HEK293 (cell line): ENCODE results near the gene NHSL2.

Experiments
- CTCF ChIA-PET: fragments of 350-600 bp; formaldehyde crosslinking; extraction: SDS; loops from one replicate; lab custom pipeline; 2021; ENCODE audit warnings: antibody characterized with exemption; lab: Yijun Ruan, JAX
- POLR2A ChIA-PET: fragments of 300-600 bp; formaldehyde crosslinking; extraction: SDS; loops from one replicate; lab custom pipeline; 2020; ENCODE audit warnings: antibody characterized with exemption, inconsistent platforms; lab: Yijun Ruan, JAX
- H3K27ac ChIP-seq: fragments of 200-500 bp; sonication (Bioruptor generic); 2 replicates; pipeline ENCODE4 v1.5.1; 2014; ENCODE audit warnings: low read depth, low read length, control low read depth, inconsistent platforms; ENCODE audit errors: extremely low read depth
- H3K36me3 ChIP-seq, 2 experiments: fragments of 200-500 bp in 1 of 2; sonication (Bioruptor generic) in 1 of 2; 1 replicate in 1 of 2; 2 replicates in 1 of 2; pipeline ENCODE4 v1.5.1; 2014 to 2017; ENCODE audit warnings: inconsistent platforms in 2 of 2, low read length in 2 of 2; ENCODE audit not compliant: control insufficient read depth in 2 of 2, insufficient read depth in 1 of 2
- H3K4me1 ChIP-seq: fragments of 200-500 bp; sonication (Bioruptor generic); 2 replicates; pipeline ENCODE4 v1.5.1; 2014; ENCODE audit warnings: mild to moderate bottlenecking, low read length, inconsistent platforms; ENCODE audit not compliant: control insufficient read depth, insufficient read depth
- H3K4me3 ChIP-seq: 2 replicates; pipeline ENCODE4 v1.5.1; 2011; ENCODE audit warnings: low read depth, mild to moderate bottlenecking, control low read depth, low read length, moderate library complexity
- H3K9me3 ChIP-seq: fragments of 200-500 bp; sonication (Bioruptor generic); 2 replicates; pipeline ENCODE4 v1.5.1; 2014; ENCODE audit warnings: low read depth, low read length, inconsistent platforms; ENCODE audit not compliant: control insufficient read depth, insufficient read depth
- FEZF1 ChIP-seq: fragments of 450-650 bp; formaldehyde crosslinking; IDR thresholded peaks from 2 replicates; pipeline ENCODE4 v1.5.1; 2016; ENCODE audit warnings: missing biosample characterization, missing genetic modification characterization
- GLI4 ChIP-seq: fragments of 450-650 bp; formaldehyde crosslinking; IDR thresholded peaks from 2 replicates; pipeline ENCODE4 v1.5.1; 2016; ENCODE audit warnings: missing biosample characterization, missing genetic modification characterization
- SP7 ChIP-seq: fragments of 450-650 bp; formaldehyde crosslinking; IDR thresholded peaks from 2 replicates; pipeline ENCODE4 v1.5.1; 2016; ENCODE audit warnings: missing biosample characterization, missing genetic modification characterization
- ZBTB20 ChIP-seq: fragments of 450-650 bp; formaldehyde crosslinking; IDR thresholded peaks from 2 replicates; pipeline ENCODE4 v1.5.1; 2016; ENCODE audit warnings: missing biosample characterization, missing genetic modification characterization
- ZFP3 ChIP-seq: fragments of 450-650 bp; formaldehyde crosslinking; IDR thresholded peaks from 2 replicates; pipeline ENCODE4 v1.5.1; 2016; ENCODE audit warnings: low read depth, missing biosample characterization, missing genetic modification characterization
- ZIC2 ChIP-seq: fragments of 450-650 bp; formaldehyde crosslinking; IDR thresholded peaks from 2 replicates; pipeline ENCODE4 v1.5.1; 2016; ENCODE audit warnings: missing biosample characterization, missing genetic modification characterization
- ZNF140 ChIP-seq: fragments of 450-650 bp; formaldehyde crosslinking; IDR thresholded peaks from 2 replicates; pipeline ENCODE4 v1.5.1; 2016; ENCODE audit warnings: missing biosample characterization, missing genetic modification characterization
- ZNF202 ChIP-seq: fragments of 450-650 bp; formaldehyde crosslinking; IDR thresholded peaks from 2 replicates; pipeline ENCODE4 v1.5.1; 2016; ENCODE audit warnings: missing biosample characterization, missing genetic modification characterization, borderline replicate concordance
- ZNF324 ChIP-seq: fragments of 450-650 bp; formaldehyde crosslinking; IDR thresholded peaks from 2 replicates; pipeline ENCODE4 v1.5.1; 2016; ENCODE audit warnings: missing biosample characterization, missing genetic modification characterization
- ZNF391 ChIP-seq: fragments of 450-650 bp; formaldehyde crosslinking; IDR thresholded peaks from 2 replicates; pipeline ENCODE4 v1.5.1; 2016; ENCODE audit warnings: low read depth, missing biosample characterization, missing genetic modification characterization, borderline replicate concordance
- ZNF423 ChIP-seq: fragments of 450-650 bp; formaldehyde crosslinking; IDR thresholded peaks from 2 replicates; pipeline ENCODE4 v1.5.1; 2016; ENCODE audit warnings: missing biosample characterization, missing genetic modification characterization
- ZNF501 ChIP-seq: fragments of 450-650 bp; formaldehyde crosslinking; IDR thresholded peaks from 2 replicates; pipeline ENCODE4 v1.5.1; 2016; ENCODE audit warnings: missing biosample characterization, missing genetic modification characterization
- ZNF549 ChIP-seq: fragments of 450-650 bp; IDR thresholded peaks from 2 replicates; pipeline ENCODE4 v1.5.1; 2018; ENCODE audit warnings: missing biosample characterization, missing genetic modification characterization, mild to moderate bottlenecking, inconsistent platforms, moderate library complexity
- ZNF600 ChIP-seq: fragments of 450-650 bp; formaldehyde crosslinking; IDR thresholded peaks from 2 replicates; pipeline ENCODE4 v1.5.1; 2016; ENCODE audit warnings: missing biosample characterization, missing genetic modification characterization
- ZNF670 ChIP-seq: fragments of 450-650 bp; formaldehyde crosslinking; IDR thresholded peaks from 2 replicates; pipeline ENCODE4 v1.5.1; 2016; ENCODE audit warnings: missing biosample characterization, missing genetic modification characterization, low read depth
- ZNF785 ChIP-seq: fragments of 450-650 bp; formaldehyde crosslinking; IDR thresholded peaks from 2 replicates; pipeline ENCODE4 v1.5.1; 2016; ENCODE audit warnings: missing biosample characterization, missing genetic modification characterization
- TF ChIP-seq, protein P1 (sequence below): fragments of 450-650 bp; IDR thresholded peaks from 2 replicates; pipeline ENCODE4 v1.5.1; 2018; ENCODE audit warnings: missing biosample characterization, missing genetic modification characterization
- TF ChIP-seq, protein P2 (sequence below): fragments of 450-650 bp; formaldehyde crosslinking; IDR thresholded peaks from 2 replicates; pipeline ENCODE4 v1.5.1; 2017; ENCODE audit warnings: missing biosample characterization, mild to moderate bottlenecking, missing genetic modification characterization, moderate library complexity
- TF ChIP-seq, protein P3 (sequence below): fragments of 450-650 bp; formaldehyde crosslinking; optimal IDR thresholded peaks from 2 replicates; pipeline ENCODE3; 2016; ENCODE audit warnings: missing biosample characterization, mild to moderate bottlenecking, missing genetic modification characterization
- TF ChIP-seq, protein P4 (sequence below): fragments of 450-650 bp; formaldehyde crosslinking; IDR thresholded peaks from 2 replicates; pipeline ENCODE4 v1.5.1; 2016; ENCODE audit warnings: missing biosample characterization, missing genetic modification characterization

NHSL2 gene

DNA sequence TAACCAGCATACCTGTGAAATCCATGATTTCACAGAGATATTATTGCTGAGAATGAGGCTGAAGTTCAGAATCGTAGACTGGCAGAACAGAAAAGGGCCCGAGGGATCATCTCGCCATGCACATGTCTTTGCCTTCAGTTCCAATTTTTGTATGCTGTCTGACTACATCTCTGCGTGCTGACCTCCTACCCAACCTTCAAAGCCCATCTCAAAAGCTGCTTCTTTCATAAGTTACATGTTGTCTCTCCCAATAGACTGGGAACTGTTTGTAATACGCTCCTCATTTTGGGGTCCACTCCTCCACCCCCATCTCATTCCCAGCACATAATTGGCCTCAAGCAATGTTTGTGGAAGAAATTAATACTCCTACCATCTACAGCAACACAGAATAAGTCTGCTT, 142.9 kb downstream of the NHSL2 start:
- H3K36me3 ChIP-seq, result no peaks in the 10 kb centered on the region
- H3K27ac ChIP-seq, result no peak overlapping the region
- H3K9me3 ChIP-seq, result no peaks in the 10 kb centered on the region
- TF ChIP-seq ZNF140 (tag by site-specific recombination) (no peak), FEZF1 (tag by site-specific recombination) (no peak), ZFP3 (peak; percentile 71)
- H3K4me3 ChIP-seq, result no peak overlapping the region
- no peaks in the 10 kb centered on the region for H3K4me1 ChIP-seq
- ChIA-PET CTCF (interaction anchor here (1.2 to 1.8 kb wide), 3 partner anchors 14 to 73 kb away, joined by 3 to 8 read pairs (median 3); no protein-coding TSS in a partner anchor), POLR2A (no interaction called here)

DNA sequence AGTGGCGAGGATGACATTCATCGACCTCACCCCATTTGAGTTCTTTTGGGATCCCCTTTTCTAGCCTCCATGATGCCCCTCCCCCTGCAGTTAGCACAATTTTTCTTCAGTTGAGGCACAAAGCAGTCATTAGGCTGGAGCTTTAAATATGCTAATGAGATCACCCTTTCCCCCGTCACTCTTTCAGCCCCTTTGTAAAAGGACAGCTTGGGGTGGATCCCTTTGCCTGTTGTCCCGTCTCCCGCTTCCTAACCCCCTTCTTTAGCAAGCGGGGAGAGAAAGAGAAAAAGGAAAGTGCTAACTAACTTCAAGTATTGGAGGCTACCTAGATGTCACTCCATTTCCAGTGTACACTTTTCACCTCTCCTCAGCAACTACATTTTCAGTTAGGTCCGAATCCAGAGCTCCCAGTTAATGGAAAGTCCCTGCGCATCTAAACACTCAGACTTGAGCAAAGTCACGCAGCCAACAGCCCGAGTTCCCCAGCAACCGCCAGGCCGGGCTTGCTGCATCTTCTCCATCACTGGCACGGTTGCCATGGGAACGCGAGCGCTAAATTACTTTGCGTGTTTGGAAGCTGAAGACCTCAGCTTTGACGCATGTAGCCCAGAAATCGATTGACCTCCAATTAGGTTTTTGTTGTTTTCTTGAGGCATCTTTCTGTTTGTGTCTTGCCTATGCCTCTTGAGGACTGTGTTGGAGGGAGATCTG, 144.3 kb downstream of the NHSL2 start:
- TF ChIP-seq ZNF549 (tag by site-specific recombination) (no peak), ZNF670 (no peak), ZNF501 (tag by site-specific recombination) (no peak), ZIC2 (tag by site-specific recombination) (no peak), ZNF391 (tag by site-specific recombination) (no peak), ZBTB20 (tag by site-specific recombination) (no peak)
- TF ChIP-seq, protein P1, sequence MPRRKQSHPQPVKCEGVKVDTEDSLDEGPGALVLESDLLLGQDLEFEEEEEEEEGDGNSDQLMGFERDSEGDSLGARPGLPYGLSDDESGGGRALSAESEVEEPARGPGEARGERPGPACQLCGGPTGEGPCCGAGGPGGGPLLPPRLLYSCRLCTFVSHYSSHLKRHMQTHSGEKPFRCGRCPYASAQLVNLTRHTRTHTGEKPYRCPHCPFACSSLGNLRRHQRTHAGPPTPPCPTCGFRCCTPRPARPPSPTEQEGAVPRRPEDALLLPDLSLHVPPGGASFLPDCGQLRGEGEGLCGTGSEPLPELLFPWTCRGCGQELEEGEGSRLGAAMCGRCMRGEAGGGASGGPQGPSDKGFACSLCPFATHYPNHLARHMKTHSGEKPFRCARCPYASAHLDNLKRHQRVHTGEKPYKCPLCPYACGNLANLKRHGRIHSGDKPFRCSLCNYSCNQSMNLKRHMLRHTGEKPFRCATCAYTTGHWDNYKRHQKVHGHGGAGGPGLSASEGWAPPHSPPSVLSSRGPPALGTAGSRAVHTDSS (tag by site-specific recombination), result no peak
- Histone ChIP-seq H3K9me3 (no peaks in the 10 kb centered on the region), H3K36me3 (no peaks in the 10 kb centered on the region), H3K27ac (no peak overlapping the region), H3K4me3 (no peak overlapping the region), H3K4me1 (no peaks in the 10 kb centered on the region)
- CTCF ChIA-PET, result interaction anchor here (0.6 to 1.8 kb wide), 5 partner anchors 13 to 648 kb away, joined by 3 to 8 read pairs (median 4); no protein-coding TSS in a partner anchor
- POLR2A ChIA-PET, result interaction anchor here (0.6 kb wide), 1 partner anchor 87 kb away, joined by 3 read pairs; no protein-coding TSS in a partner anchor

DNA sequence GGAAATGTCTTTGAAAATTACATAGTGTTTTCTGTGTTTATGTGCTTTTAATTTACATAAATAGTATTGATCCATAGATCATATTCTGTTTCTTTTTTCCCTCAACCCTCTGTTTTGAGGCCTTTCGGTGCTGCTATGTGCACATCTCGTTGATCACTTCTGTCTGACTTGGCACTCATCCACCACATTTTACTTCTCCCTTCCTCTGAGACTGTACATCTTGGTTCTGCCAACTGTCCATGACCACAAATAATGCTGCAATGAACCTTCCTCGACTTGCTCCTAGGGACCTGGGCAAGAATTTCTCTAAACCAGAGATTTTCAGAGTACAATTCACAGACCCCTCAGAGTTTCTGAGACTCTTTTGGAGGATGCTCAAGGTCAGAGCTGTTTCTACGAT, 146.7 kb downstream of the NHSL2 start:
- no peak overlapping the region for H3K27ac ChIP-seq
- H3K4me1 ChIP-seq, result no peaks in the 10 kb centered on the region
- TF ChIP-seq, protein P2, sequence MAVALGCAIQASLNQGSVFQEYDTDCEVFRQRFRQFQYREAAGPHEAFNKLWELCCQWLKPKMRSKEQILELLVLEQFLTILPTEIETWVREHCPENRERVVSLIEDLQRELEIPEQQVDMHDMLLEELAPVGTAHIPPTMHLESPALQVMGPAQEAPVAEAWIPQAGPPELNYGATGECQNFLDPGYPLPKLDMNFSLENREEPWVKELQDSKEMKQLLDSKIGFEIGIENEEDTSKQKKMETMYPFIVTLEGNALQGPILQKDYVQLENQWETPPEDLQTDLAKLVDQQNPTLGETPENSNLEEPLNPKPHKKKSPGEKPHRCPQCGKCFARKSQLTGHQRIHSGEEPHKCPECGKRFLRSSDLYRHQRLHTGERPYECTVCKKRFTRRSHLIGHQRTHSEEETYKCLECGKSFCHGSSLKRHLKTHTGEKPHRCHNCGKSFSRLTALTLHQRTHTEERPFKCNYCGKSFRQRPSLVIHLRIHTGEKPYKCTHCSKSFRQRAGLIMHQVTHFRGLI (tag by site-specific recombination), result no peak
- no peak for TF ChIP-seq GLI4 (tag by site-specific recombination)
- TF ChIP-seq ZNF785 (tag by site-specific recombination), result no peak
- TF ChIP-seq, protein P3, sequence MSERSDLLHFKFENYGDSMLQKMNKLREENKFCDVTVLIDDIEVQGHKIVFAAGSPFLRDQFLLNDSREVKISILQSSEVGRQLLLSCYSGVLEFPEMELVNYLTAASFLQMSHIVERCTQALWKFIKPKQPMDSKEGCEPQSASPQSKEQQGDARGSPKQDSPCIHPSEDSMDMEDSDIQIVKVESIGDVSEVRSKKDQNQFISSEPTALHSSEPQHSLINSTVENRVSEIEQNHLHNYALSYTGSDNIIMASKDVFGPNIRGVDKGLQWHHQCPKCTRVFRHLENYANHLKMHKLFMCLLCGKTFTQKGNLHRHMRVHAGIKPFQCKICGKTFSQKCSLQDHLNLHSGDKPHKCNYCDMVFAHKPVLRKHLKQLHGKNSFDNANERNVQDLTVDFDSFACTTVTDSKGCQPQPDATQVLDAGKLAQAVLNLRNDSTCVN, result no peak
- TF ChIP-seq ZNF600 (tag by site-specific recombination), result no peak
- TF ChIP-seq, protein P4, sequence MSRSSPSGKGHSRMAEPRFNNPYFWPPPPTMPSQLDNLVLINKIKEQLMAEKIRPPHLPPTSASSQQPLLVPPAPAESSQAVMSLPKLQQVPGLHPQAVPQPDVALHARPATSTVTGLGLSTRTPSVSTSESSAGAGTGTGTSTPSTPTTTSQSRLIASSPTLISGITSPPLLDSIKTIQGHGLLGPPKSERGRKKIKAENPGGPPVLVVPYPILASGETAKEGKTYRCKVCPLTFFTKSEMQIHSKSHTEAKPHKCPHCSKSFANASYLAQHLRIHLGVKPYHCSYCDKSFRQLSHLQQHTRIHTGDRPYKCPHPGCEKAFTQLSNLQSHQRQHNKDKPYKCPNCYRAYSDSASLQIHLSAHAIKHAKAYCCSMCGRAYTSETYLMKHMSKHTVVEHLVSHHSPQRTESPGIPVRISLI (tag by site-specific recombination), result no peak
- TF ChIP-seq ZNF202, result no peak
- TF ChIP-seq ZNF324, result no peak
- no peak for TF ChIP-seq ZNF423
- TF ChIP-seq SP7 (tag by site-specific recombination), result no peak
- H3K4me3 ChIP-seq, result no peak overlapping the region
- ChIA-PET POLR2A (no interaction called here), CTCF (interaction anchor here (0.9 to 1.2 kb wide), 2 partner anchors 10 to 57 kb away, joined by 3 read pairs; no protein-coding TSS in a partner anchor)
- H3K36me3 ChIP-seq, result no peaks in the 10 kb centered on the region
- H3K9me3 ChIP-seq, result no peaks in the 10 kb centered on the region
